HL-60 (cell line): Measurements from ENCODE around the gene TAF6L.
"Not testable (repeated sequence)": the region's sequence is repeated elsewhere in the genome, so short reads cannot be mapped to it uniquely, and the experiment has no call there.

Experiments used
- CTCF ChIP-seq: IDR thresholded peaks from one replicate; pipeline ENCODE4 v1.5.1; 2011; ENCODE audit warnings: low read length, control low read depth, inconsistent platforms; ENCODE audit not compliant: insufficient read depth
- GABPA ChIP-seq: IDR thresholded peaks from 2 replicates; pipeline ENCODE4 v1.6.1; 2012; ENCODE audit warnings: low read depth
- POLR2AphosphoS5 ChIP-seq: IDR thresholded peaks from 2 replicates; pipeline ENCODE4 v1.6.1; 2012; ENCODE audit warnings: low read depth
- TF ChIP-seq, protein P1 (sequence below): IDR thresholded peaks from 2 replicates; pipeline ENCODE4 v1.6.1; 2012; ENCODE audit warnings: low read depth; ENCODE audit not compliant: insufficient replicate concordance

GRCh38 chr11:62730076-62730475 is 41.1 kb upstream of the TAF6L start:
- TF ChIP-seq CTCF, POLR2AphosphoS5, GABPA: not testable (repeated sequence)
- TF ChIP-seq, protein P1, sequence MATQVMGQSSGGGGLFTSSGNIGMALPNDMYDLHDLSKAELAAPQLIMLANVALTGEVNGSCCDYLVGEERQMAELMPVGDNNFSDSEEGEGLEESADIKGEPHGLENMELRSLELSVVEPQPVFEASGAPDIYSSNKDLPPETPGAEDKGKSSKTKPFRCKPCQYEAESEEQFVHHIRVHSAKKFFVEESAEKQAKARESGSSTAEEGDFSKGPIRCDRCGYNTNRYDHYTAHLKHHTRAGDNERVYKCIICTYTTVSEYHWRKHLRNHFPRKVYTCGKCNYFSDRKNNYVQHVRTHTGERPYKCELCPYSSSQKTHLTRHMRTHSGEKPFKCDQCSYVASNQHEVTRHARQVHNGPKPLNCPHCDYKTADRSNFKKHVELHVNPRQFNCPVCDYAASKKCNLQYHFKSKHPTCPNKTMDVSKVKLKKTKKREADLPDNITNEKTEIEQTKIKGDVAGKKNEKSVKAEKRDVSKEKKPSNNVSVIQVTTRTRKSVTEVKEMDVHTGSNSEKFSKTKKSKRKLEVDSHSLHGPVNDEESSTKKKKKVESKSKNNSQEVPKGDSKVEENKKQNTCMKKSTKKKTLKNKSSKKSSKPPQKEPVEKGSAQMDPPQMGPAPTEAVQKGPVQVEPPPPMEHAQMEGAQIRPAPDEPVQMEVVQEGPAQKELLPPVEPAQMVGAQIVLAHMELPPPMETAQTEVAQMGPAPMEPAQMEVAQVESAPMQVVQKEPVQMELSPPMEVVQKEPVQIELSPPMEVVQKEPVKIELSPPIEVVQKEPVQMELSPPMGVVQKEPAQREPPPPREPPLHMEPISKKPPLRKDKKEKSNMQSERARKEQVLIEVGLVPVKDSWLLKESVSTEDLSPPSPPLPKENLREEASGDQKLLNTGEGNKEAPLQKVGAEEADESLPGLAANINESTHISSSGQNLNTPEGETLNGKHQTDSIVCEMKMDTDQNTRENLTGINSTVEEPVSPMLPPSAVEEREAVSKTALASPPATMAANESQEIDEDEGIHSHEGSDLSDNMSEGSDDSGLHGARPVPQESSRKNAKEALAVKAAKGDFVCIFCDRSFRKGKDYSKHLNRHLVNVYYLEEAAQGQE, result not testable (repeated sequence)
